GM21737 (cell line): ENCODE data around the gene CCDC63.

ENCODE experiments used
- ATAC-seq: cut with Tn5 transposase; IDR thresholded peaks from one replicate; pipeline ENCODE4 v1.9.1; 2021; ENCODE audit warnings: mild to moderate bottlenecking, moderate library complexity; ENCODE audit not compliant: unreplicated experiment

Gene CCDC63

DNA sequence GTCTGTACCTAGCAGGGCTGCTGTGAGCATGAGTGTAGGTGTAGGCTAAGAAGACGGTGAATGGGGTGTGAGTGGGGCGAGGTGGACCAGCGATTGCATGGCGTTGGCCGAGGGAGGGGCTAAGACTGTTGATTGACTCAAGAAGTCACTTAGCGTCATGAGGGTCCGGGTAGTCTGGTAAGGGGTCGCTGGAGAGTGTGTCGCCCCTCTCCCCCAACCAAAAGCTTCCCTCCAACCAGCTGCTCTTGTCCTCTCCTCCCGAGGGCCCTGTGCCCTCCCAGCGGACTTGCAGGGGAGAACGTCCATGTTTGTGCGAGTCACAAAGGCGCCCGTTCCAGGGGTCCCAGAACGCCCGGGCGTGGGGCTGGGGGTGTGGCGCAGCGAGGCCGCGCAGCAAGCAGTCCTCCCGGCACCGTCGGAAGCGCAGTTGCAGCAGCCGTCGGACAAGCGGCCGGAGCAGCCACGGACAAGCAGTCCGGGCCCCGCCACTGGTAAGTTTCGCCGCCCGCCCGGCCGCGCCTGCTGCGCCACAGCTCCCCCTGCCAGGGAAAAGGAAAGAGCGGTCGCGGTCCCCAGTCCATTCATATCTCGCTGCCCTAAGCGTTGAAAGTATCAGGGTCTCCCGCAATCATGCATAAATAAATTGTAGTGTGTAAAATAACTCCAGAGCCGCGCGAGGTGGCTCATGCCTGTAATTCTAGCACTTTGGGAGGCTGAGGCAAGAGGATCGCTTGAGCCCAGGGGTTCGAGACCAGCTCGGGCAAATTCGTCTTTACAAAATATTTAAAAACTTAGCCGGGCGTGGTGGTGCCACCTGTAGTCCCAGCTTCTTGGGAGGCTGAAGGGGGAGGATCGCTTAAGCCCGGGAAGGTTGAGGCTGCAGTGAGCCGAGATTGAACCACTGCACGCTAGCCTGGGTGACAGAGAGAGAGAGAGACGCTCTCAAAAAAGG lies at the start of gene CCDC63:
Gene CCDC63, plus strand, starts transcription at position 373 of the 952 bp plus-strand sequence. CDS start 5,968 bp downstream, outside the sequence.
- ATAC-seq: no peak

GRCh38 chr12:110798461-110798860 lies 48.3 kb upstream of the CCDC63 start:
- ATAC-seq: no peak

GRCh38 chr12:110802489-110802888 lies 44.3 kb upstream of the CCDC63 start:
- no peak for ATAC-seq

DNA sequence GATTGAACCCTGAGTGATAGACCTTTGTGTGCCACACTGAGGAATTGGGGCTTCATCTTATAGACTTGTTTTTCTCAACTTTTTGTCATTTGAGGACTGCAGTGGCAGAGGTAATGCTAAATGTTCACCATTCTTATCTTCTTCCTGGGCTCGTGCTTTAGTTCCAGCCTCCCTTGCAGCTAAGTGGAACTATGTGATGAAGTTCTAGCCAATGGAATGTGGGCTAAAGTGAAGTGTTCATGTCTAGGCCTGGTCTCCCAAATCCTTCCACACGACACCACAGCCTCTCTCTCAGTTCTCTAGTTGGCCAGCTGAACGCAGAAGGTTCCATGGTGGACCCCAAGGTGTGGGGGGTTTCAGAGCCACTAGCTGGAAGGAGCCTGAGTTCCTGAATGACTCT lies 42.4 kb upstream of the CCDC63 start:
- ATAC-seq: no peak

- no peak for ATAC-seq
Measured at GRCh38 chr12:110807640-110808039, 39.1 kb upstream of the CCDC63 start.

DNA sequence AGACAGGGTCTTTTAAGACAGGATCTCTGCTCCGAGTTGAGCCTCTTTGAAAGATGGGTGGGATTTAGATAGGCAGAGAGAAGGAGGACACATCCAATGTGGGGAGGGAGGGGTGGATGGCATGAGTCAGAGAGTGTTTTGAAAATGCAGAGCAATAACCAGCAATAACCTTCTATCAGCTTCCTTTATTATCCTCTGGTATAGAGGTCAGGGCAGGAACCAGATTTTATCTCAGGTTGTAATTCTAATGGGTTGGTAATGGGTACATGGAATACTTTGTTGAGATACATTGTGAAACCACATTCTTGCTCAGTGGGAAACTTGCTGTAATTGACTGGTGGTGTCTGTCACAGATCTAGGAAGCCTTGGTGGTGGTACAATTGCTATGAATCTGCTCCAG lies 37.6 kb upstream of the CCDC63 start:
- no peak for ATAC-seq

- no peak for ATAC-seq
Measured at GRCh38 chr12:110811972-110812371, 34.8 kb upstream of the CCDC63 start.

GRCh38 chr12:110813285-110813684 lies 33.5 kb upstream of the CCDC63 start:
- ATAC-seq: no peak

GRCh38 chr12:110813756-110814155 lies 33.0 kb upstream of the CCDC63 start:
- no peak for ATAC-seq

- ATAC-seq: no peak
Measured at GRCh38 chr12:110816248-110816647, 30.5 kb upstream of the CCDC63 start.

DNA sequence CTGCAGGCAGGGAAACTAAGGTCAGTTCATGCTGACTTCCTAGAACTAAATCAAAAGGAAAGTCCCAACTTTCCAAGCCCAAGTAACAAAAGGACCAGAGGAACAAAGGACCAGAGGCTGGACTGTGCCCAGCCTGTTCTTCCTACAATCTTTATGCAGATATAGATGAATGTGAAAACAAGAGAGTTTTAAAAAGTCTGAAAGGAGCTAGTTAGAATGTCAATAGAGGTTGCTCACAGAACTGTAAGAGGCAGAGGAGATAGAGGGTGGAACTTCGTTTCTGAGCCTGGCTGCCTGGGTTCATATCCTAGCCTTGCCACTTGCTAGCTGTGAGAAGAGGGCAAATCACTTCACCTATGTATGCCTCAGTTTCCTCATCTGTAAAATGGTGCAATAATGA lies 30.0 kb upstream of the CCDC63 start:
- ATAC-seq: no peak

DNA sequence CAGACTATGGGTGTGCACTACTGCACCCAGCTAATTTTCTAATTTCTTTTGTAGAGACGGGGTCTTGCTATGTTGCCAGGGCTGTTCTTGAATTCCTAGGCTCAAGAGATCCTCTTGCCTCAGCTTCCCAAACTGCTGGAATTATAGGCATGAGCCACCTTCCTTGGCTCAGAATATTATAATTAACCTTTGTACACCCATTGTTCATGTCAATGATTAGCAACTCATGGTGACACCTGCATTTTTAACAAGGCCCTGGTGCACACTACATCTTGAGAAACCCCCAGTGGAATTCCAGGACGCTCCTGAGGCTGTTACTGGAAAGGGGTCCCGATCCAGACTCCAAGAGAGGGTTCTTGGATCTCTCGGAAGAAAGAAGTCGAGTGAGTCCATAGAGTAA lies 28.3 kb upstream of the CCDC63 start:
- ATAC-seq: no peak

DNA sequence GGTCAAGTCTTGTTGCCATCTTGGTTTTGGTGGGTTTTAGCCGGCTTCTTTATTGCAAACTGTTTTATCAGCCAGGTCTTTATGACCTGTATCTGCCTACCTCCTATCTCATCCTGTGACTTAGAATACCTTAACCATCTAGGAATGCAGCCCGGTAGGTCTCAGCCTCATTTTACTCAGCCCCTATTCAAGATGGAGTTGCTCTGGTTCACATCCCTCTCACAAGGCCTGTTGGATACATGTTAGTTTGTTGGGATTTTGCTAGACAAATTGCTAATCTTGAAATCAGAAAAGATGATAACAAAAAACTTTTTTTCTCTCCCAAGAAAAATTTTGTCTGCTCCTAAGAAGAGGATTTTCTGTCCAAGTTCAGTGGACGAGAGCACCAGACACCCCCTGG lies 27.6 kb upstream of the CCDC63 start:
- ATAC-seq: no peak

- ATAC-seq: no peak
Measured at GRCh38 chr12:110819646-110820045, 27.1 kb upstream of the CCDC63 start.

DNA sequence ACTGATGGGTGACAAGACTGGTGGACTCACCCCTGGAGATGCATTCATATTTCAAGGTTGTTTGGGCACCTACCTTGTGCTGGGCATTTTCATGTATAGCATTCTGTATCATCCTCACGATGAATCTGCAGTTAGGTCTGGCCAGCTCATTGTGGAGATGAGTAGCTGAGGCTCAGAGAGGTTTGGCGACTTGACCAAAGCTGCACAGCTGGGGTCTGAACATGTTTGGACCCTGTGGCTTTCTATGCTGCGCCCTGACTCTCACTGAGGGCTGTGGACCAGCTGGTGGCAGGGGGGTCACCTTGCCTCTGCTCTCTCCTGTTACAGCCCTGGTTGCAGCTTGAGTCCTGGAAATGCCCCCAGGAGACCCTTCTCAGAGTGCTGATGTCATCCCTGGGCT lies 24.9 kb upstream of the CCDC63 start:
- ATAC-seq: no peak

DNA sequence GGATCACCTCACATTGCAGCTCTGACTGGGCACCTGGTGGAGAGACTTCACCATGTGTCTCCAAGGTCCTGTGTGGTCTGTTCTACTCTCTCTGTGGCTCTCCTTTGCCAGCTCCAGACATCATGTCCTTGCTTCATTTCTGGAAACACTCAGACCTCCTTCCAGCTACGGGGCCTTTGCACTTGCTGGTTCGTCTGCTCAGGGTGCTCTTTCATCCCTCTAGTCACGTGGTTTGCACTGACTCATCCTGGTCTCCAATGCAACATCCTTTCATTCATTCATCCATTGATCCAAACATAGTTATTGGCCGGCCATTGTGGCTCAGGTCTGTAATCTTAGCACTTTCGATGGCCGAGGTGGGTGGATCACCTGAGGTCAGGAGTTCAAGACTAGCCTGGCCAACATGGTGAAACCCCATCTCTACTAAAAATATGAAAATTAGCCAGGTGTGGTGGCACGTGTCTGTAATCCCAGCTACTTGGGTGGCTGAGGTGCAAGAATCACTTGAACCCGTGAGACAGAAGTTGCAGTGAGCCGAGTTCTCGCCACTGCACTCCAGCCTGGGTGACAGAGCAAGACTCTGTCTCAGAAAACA lies 23.9 kb upstream of the CCDC63 start:
- no peak for ATAC-seq

GRCh38 chr12:110824342-110824741 lies 22.4 kb upstream of the CCDC63 start:
- ATAC-seq: no peak

- no peak for ATAC-seq
Measured at GRCh38 chr12:110825530-110825929, 21.3 kb upstream of the CCDC63 start.

GRCh38 chr12:110826592-110827200 lies 20.1 kb upstream of the CCDC63 start:
- ATAC-seq: peak; percentile 88

DNA sequence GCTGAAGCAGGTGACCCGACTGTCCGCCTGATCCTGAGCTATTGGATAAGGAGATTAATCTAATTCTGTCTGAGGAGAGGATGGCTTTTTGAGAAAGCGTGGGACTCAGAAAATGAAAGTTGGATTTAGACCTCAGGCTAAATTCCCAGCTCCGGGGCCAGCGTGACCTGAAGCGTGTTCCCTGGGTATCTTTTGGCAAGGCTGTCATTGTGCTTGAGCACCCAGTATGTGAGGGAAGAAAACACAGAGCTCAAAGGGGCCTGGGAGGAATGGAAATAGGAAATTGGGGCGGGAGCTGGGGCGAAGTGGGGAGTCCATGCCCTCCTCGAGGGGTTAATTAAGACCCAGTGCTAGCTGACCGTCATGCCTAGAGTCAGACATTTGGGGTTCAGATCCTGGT lies 17.5 kb upstream of the CCDC63 start:
- ATAC-seq: no peak

GRCh38 chr12:110836291-110836690 lies 10.5 kb upstream of the CCDC63 start:
- no peak for ATAC-seq

DNA sequence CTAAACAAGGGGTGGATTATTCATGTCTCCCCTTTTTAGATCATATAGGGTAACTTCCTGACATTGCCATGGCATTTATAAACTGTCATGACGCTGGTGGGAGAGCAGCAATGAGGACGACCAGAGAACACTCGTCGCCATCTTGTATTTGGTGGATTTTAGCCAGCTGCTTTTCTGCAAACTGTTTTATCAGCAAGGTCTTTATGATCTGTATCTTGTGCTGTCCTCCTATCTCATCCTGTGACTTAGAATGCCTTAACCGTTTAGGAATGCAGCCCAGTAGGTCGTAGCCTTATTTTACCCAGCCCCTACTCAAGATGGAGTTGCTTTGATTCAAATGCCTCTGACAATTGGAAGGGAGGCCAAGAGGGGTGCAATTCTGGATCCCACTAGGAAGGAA lies 5.8 kb upstream of the CCDC63 start:
- no peak for ATAC-seq
